HEK293T (cell line): ENCODE results near the gene GRIN2C.

Source experiments
- ARNT ChIP-seq: fragments of 450-650 bp; IDR thresholded peaks from 2 replicates; pipeline ENCODE4 v1.6.1; 2017; ENCODE audit warnings: mild to moderate bottlenecking
- BHLHE40 ChIP-seq: fragments of 450-650 bp; IDR thresholded peaks from 2 replicates; pipeline ENCODE4 v1.6.1; 2016; ENCODE audit warnings: mild to moderate bottlenecking, moderate library complexity, borderline replicate concordance
- ELF4 ChIP-seq: fragments of 450-650 bp; IDR thresholded peaks from 2 replicates; pipeline ENCODE4 v1.6.1; 2017; ENCODE audit warnings: antibody characterized with exemption
- FOXA1 ChIP-seq: fragments of 450-650 bp; IDR thresholded peaks from 2 replicates; pipeline ENCODE4 v1.6.1; 2016; ENCODE audit warnings: mild to moderate bottlenecking
- FOXM1 ChIP-seq: fragments of 450-650 bp; IDR thresholded peaks from 2 replicates; pipeline ENCODE4 v1.6.1; 2017; ENCODE audit warnings: mild to moderate bottlenecking, borderline replicate concordance
- HDGF ChIP-seq: fragments of 450-650 bp; IDR thresholded peaks from 2 replicates; pipeline ENCODE4 v1.6.1; 2017; ENCODE audit warnings: antibody characterized with exemption, borderline replicate concordance
- L3MBTL2 ChIP-seq: fragments of 450-650 bp; conservative IDR thresholded peaks from 2 replicates; pipeline ENCODE4 v1.6.1; 2016; ENCODE audit warnings: mild to moderate bottlenecking
- LEF1 ChIP-seq: fragments of 450-650 bp; IDR thresholded peaks from 2 replicates; pipeline ENCODE4 v1.6.1; 2017; ENCODE audit warnings: mild to moderate bottlenecking, borderline replicate concordance
- NFRKB ChIP-seq: fragments of 450-650 bp; IDR thresholded peaks from 2 replicates; pipeline ENCODE4 v1.6.1; 2016; ENCODE audit warnings: mild to moderate bottlenecking, moderate library complexity
- SP1 ChIP-seq: fragments of 450-650 bp; IDR thresholded peaks from 2 replicates; pipeline ENCODE4 v1.6.1; 2017
- SUZ12 ChIP-seq: fragments of 450-650 bp; IDR thresholded peaks from 2 replicates; pipeline ENCODE4 v1.6.1; 2016; ENCODE audit warnings: mild to moderate bottlenecking
- TARDBP ChIP-seq: fragments of 450-650 bp; IDR thresholded peaks from 2 replicates; pipeline ENCODE4 v1.6.1; 2016

- TF ChIP-seq NFRKB, result no peak
- TF ChIP-seq ELF4, result no peak
- TF ChIP-seq SUZ12, result no peak
- no peak for TF ChIP-seq TARDBP
- no peak for TF ChIP-seq SP1
- no peak for TF ChIP-seq FOXA1
- no peak for TF ChIP-seq L3MBTL2
- TF ChIP-seq HDGF, result no peak
- no peak for TF ChIP-seq BHLHE40
- no peak for TF ChIP-seq FOXM1
- TF ChIP-seq LEF1, result no peak
- TF ChIP-seq ARNT, result no peak
Observed at GRCh38 chr17:74873874-74874614, 14.4 kb upstream of the GRIN2C start.
